ENCODE measurements around the gene HS6ST2.

DNA sequence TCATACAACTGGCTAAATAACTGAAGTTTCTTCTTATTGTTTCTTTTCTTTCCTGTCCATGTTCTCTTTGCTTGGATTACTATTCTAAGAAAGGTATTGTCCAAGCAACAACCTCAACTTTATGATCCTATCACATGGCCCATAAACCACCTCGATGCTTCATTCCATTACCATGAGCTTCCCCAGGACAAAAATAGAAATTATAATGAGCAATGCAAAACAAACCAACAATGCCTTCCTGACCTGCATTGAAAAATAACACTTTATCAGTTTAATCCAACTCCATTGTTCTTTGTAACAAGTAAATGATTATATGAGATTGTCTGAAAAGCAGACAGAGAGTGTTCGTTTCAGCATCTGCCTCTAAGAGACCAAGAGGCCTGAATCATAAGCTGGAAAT, 148.8 kb downstream of the HS6ST2 start:
- TF ChIP-seq, protein P1, sequence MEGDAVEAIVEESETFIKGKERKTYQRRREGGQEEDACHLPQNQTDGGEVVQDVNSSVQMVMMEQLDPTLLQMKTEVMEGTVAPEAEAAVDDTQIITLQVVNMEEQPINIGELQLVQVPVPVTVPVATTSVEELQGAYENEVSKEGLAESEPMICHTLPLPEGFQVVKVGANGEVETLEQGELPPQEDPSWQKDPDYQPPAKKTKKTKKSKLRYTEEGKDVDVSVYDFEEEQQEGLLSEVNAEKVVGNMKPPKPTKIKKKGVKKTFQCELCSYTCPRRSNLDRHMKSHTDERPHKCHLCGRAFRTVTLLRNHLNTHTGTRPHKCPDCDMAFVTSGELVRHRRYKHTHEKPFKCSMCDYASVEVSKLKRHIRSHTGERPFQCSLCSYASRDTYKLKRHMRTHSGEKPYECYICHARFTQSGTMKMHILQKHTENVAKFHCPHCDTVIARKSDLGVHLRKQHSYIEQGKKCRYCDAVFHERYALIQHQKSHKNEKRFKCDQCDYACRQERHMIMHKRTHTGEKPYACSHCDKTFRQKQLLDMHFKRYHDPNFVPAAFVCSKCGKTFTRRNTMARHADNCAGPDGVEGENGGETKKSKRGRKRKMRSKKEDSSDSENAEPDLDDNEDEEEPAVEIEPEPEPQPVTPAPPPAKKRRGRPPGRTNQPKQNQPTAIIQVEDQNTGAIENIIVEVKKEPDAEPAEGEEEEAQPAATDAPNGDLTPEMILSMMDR (IDR thresholded peaks at IDR 0.05), result no peak
- TF ChIP-seq POLR2A (IDR thresholded peaks at IDR 0.05), result no peak
